Mucosa of descending colon (tissue), 3 donors: Measurements from ENCODE around the gene SCUBE3. TPM values are rescaled to one million over a fixed set of nuclear protein-coding genes. Genes with fewer than 3 reads are reported as not detected.

ENCODE experiments used
- ATAC-seq: fragments of 200-7000 bp; cut with Tn5 transposase; one replicate; pipeline ENCODE4 v1.9.1; 2020; ENCODE audit warnings: mild to moderate bottlenecking, moderate library complexity
- DNase-seq, 3 donors: peaks; one replicate each; pipeline ENCODE4 v3.0.0-alpha.2; 2020
- H3K36me3 ChIP-seq: fragments of 200-600 bp; one replicate; pipeline ENCODE4 v1.8.0; 2021; ENCODE audit warnings: low read depth, mild to moderate bottlenecking
- H3K4me1 ChIP-seq: fragments of 200-600 bp; one replicate; pipeline ENCODE4 v1.8.0; 2021; ENCODE audit warnings: low read depth, mild to moderate bottlenecking
- H3K4me3 ChIP-seq: fragments of 200-600 bp; one replicate; pipeline ENCODE4 v1.8.0; 2021; ENCODE audit warnings: mild to moderate bottlenecking
- H3K9me3 ChIP-seq: fragments of 200-600 bp; one replicate; pipeline ENCODE4 v1.8.0; 2021; ENCODE audit warnings: mild to moderate bottlenecking
- intact Hi-C, 2 donors: fragments of 100-400 bp; cut with DNase I in 1 of 2; cut with micrococcal nuclease in 1 of 2; formaldehyde crosslinking; loops; one replicate each; pipeline versions ENCODE4 v1.11.0 to v1.11.1; 2022; cut with DNase I, micrococcal nuclease
- total RNA-seq, 3 donors: library from RNA; stranded (reverse); fragmentation: NEBNext Ultra II Directional in 2 of 3; extraction: Animal tissue kit (Norgen Biotek cat#: 25700) in 2 of 3; gene quantifications; one replicate each; pipeline versions ENCODE4 v1.2.1 to v1.2.4, GENCODE V29; 2021 to 2023
- TF ChIP-seq, protein P1 (sequence below): fragments of 200-600 bp; IDR thresholded peaks from one replicate; pipeline ENCODE4 v1.8.0; 2022; ENCODE audit warnings: antibody characterized with exemption, mild to moderate bottlenecking
- donor health status: DM: no; HTN: no; CAD: no; lungs with moderate emphysema.
- donor health status: DM: no; HTN: no; CAD: no.
- donor health status: DM: no; HTN: yes; CAD: no.

SCUBE3 gene
- total RNA-seq, 3 donors from 2014 or later, result 0.14 to 11.6 (median 0.26) TPM

DNA sequence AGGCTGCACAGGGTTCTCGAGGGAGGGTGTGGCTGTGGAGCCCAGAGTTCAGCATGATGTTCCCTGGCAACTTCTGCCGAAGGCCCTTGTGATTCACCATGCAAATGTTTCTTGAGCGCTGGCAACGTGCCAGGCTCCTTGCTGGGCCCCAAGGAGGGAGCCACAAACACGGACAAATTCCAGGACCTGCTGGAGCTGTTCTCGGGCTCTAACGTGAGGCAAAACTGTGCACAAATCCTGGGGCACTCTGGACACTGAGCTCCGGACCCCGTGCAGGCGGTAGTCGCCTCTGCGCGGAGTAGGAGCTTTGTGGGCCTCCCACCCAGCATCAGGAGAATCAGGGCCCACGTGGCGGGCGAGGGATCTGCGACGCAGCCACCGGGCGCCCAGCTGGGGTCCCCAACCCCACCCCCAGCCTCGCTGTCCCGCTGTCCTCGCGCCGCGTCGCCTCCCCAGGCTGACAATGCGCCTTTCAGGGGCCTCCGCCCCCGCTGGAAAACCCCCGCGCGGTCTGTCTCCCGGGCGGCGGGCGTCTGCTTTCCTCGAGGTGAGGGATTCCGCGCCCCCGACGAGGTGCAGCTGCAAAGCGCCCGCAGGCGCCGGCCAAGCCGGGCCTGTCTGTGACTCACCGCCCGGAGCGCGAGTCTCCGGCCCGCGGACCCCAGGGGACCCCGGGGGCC is 31.7 kb upstream of the SCUBE3 start:
- TF ChIP-seq, protein P1, sequence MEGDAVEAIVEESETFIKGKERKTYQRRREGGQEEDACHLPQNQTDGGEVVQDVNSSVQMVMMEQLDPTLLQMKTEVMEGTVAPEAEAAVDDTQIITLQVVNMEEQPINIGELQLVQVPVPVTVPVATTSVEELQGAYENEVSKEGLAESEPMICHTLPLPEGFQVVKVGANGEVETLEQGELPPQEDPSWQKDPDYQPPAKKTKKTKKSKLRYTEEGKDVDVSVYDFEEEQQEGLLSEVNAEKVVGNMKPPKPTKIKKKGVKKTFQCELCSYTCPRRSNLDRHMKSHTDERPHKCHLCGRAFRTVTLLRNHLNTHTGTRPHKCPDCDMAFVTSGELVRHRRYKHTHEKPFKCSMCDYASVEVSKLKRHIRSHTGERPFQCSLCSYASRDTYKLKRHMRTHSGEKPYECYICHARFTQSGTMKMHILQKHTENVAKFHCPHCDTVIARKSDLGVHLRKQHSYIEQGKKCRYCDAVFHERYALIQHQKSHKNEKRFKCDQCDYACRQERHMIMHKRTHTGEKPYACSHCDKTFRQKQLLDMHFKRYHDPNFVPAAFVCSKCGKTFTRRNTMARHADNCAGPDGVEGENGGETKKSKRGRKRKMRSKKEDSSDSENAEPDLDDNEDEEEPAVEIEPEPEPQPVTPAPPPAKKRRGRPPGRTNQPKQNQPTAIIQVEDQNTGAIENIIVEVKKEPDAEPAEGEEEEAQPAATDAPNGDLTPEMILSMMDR, result no peak
- peak; percentile 84 for ATAC-seq
- intact Hi-C loops, result no loop called here

DNA sequence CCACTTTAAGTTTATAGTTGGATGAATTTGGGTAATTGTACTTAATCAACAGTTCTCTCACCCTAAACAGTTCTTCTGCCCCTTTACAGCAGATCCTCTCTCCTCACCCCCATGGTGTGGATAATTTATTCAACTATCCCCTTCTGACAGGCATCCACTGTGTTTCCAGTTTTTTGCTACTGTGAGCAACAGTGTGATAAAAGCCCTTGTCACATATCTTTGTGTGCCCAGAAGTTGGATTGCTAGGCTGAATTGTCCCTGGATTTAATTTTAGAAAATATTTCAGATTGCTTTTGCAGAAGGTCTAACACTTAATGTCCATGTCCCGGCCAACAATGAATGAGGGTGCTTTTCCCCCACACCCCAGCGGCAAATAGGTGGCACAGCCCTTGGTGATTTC is 30.5 kb upstream of the SCUBE3 start:
- TF ChIP-seq, protein P1, result no peak
- DNase-seq (no peak), ATAC-seq (no peak)
- intact Hi-C loops, result no loop called here
- Histone ChIP-seq H3K9me3 (no peaks in the 10 kb centered on the region), H3K36me3 (no peaks in the 10 kb centered on the region), H3K4me1 (peaks cover 4% of the 10 kb centered on the region), H3K4me3 (no peak overlapping the region)

More for the DNA sequence above, 31.7 kb upstream of the SCUBE3 start:
- peak; percentile 48 to 66 (median 61) for DNase-seq
- peaks cover 4% of the 10 kb centered on the region for H3K4me1 ChIP-seq
- no peak overlapping the region for H3K4me3 ChIP-seq
- no peaks in the 10 kb centered on the region for H3K9me3 ChIP-seq
- H3K36me3 ChIP-seq, result no peaks in the 10 kb centered on the region

DNA sequence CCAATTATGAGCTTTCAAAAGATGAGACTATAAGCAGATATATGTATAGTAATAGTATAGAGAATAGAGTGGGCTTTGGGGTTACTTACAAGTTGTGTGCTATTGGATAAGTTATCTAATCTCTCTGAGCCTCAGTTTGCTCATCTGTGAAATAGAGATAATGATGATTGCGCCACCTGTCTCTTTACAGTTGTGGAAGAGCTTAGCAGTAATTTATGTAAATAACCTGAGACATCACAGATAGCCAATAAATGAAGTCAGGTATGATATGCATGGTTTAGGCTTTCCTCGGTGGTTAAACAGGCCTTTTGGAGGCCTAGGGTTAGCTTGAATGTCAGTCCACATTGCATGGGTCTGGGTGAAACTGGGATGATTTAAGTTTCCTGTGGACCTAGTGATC is 29.8 kb upstream of the SCUBE3 start:
- no peak for ATAC-seq
- no peaks in the 10 kb centered on the region for H3K9me3 ChIP-seq
- H3K4me3 ChIP-seq, result no peak overlapping the region
- no peak for DNase-seq
- H3K36me3 ChIP-seq, result no peaks in the 10 kb centered on the region
- H3K4me1 ChIP-seq, result peaks cover 4% of the 10 kb centered on the region
- TF ChIP-seq, protein P1, result no peak
- intact Hi-C loops, result no loop called here

DNA sequence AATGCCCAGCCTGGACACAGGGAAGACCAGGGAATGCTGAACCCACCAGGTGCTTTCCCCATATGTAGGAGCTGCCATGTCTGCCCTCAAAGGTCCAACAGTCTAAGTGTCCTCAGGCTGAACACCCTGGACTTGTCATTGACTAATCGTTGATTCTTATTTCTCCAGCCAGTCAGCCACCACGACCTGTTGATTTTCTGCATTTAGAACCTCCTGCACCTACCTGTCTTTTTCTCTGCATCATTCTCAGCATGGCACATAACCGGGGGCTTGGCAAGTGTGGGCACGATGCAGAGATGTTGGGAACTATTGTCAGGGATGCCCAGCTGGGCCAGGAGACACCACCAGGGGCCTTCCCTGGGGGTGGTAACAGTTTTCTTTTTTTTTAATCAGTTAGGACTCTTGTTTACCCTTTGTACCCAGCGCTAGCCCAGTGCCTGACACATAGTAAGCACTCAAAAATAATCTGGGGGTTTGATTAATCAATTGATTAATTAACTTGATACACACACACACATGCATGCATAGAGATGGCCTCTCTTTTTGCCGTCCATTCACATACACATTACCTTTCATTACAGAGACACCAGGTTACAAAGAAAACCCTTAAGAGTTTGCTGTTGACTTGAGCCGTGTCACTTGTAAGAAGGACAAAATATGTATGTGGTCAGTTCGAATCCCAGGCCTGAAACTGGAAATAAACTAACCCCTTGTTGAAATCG is 29.0 kb upstream of the SCUBE3 start:
- Histone ChIP-seq H3K4me3 (no peak overlapping the region), H3K36me3 (no peaks in the 10 kb centered on the region), H3K4me1 (peaks cover 4% of the 10 kb centered on the region), H3K9me3 (no peaks in the 10 kb centered on the region)
- TF ChIP-seq, protein P1, result no peak
- no peak for DNase-seq
- no peak for ATAC-seq
- intact Hi-C loops, result no loop called here

DNA sequence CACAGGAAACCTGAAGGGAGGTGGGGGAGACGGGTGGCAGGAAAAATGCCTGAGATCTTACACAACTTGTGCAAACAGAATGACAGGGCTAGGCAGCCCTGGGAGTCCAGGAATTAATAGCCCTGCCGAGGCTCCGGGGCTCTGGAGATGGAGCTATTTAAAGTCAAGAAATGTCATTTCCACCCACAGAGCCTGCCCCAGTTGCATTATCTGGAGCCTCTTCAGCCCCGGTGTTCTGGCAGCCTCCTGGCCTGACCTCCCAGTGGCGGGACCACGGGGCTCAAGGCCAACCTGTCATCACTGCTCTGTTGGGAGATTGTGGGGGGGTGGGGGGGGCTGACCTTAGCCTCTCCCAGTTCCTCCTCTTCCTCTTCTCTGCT is 28.5 kb upstream of the SCUBE3 start:
- H3K36me3 ChIP-seq, result no peaks in the 10 kb centered on the region
- ATAC-seq, result no peak

More for the DNA sequence above, 28.5 kb upstream of the SCUBE3 start:
- Histone ChIP-seq H3K9me3 (no peaks in the 10 kb centered on the region), H3K4me3 (no peak overlapping the region), H3K4me1 (peaks cover 4% of the 10 kb centered on the region)
- intact Hi-C loops, result no loop called here
- TF ChIP-seq, protein P1, result no peak
- DNase-seq, result no peak
